ENCODE data around the gene FBXO31. TPM values are rescaled to one million over a fixed set of nuclear protein-coding genes. Genes with fewer than 3 reads are reported as not detected.
A peak's percentile ranks its signal among the peaks of the same experiment; 100 is the strongest.

FBXO31 gene
- total and polyA plus RNA-seq, 9 of the 15 experiments (the other 6 are each of a cell fraction or from before 2014, with no cell fraction given), result 0.18 to 33.3 (median 10.9) TPM

DNA sequence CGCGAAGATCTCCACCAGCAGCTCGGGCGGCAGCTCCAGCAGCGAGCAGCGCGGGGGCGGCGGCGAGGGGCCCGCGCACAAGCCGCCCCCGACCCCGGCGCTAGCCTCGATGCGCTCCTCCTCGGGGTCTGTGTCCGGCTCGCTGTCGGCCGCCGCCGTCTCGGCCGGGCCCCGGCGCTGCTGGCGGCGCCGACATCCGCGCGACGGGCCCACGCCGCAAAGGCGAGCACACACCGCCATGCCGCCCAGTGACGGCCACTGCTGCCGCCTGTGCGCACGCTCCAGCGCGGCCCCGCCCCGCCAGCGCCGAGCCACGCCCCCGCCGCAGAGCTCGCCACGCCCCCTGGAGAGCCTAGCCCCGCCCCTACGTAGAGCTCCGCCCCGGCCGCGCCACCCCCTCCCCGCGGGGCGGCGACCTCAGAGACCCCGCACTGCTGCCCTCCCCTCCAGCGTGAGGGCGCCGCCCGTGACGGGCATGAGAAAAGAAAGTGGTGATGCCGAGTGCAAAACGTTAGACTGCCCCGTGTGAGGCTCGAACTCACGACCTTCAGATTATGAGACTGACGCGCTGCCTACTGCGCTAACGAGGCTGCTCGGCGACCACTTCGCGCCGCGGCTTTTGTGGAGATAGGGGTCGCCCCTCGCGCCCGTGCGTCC lies at the start of gene FBXO31 (continued):
- TF ChIP-seq, protein P1, sequence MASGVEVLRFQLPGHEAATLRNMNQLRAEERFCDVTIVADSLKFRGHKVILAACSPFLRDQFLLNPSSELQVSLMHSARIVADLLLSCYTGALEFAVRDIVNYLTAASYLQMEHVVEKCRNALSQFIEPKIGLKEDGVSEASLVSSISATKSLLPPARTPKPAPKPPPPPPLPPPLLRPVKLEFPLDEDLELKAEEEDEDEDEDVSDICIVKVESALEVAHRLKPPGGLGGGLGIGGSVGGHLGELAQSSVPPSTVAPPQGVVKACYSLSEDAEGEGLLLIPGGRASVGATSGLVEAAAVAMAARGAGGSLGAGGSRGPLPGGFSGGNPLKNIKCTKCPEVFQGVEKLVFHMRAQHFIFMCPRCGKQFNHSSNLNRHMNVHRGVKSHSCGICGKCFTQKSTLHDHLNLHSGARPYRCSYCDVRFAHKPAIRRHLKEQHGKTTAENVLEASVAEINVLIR (CRISPR knock-in tag; IDR thresholded peaks at IDR 0.05), result no peak; the same call in 1 of the 2 replicates
- TF ChIP-seq ZNF764 (CRISPR knock-in tag; IDR thresholded peaks at IDR 0.05; ENCODE audit: low read depth) (0 out of 2 replicates have a peak, but pooled peaks have one; percentile 42), HNRNPLL (IDR thresholded peaks at IDR 0.05; ENCODE audit: low read depth, low read length, poor library complexity, severe bottlenecking) (peak; percentile 61), YY1 (IDR thresholded peaks at IDR 0.05; ENCODE audit: borderline replicate concordance in 1 of 3, control insufficient read depth in 1 of 3, extremely low read depth in 1 of 3, insufficient read depth in 3 of 3, insufficient read length in 1 of 3, insufficient replicate concordance in 2 of 3, low read depth in 1 of 3, low read length in 2 of 3) (peak; percentile 50 to 92 (median 85)), FOSL1 (tag; conservative IDR thresholded peaks at IDR 0.05) (0 out of 2 replicates have a peak, but pooled peaks have one; percentile 31), SIN3B (IDR thresholded peaks at IDR 0.05; ENCODE audit: low read depth) (peak; percentile 76), MAZ (CRISPR knock-in tag; conservative IDR thresholded peaks at IDR 0.05 in 1 of 2, IDR thresholded peaks at IDR 0.05 in 1 of 2) (peak; percentile 91 to 94), ZNF431 (CRISPR knock-in tag; IDR thresholded peaks at IDR 0.05) (0 out of 2 replicates have a peak, but pooled peaks have one; percentile 12), RBM17 (IDR thresholded peaks at IDR 0.05; ENCODE audit: borderline replicate concordance, low read depth, low read length) (no peak), SMARCA4 (IDR thresholded peaks at IDR 0.05) (no peak), PTBP1 (IDR thresholded peaks at IDR 0.05; ENCODE audit: low read depth, low read length) (0 out of 2 replicates have a peak, but pooled peaks have one; percentile 13), MTA3 (IDR thresholded peaks at IDR 0.05; ENCODE audit: borderline replicate concordance) (peak; percentile 66; the same call in 1 of the 2 replicates), BHLHE40 (IDR thresholded peaks at IDR 0.05; ENCODE audit: low read length) (peak; percentile 81), ZNF551 (CRISPR knock-in tag; IDR thresholded peaks at IDR 0.05) (no peak), SP2 (IDR thresholded peaks at IDR 0.05; ENCODE audit: extremely low read depth, low read depth, low read length, poor library complexity, severe bottlenecking) (no peak), TARDBP (IDR thresholded peaks at IDR 0.05) (no peak), FOS (IDR thresholded peaks at IDR 0.05; ENCODE audit: extremely low read depth, insufficient read length) (no peak)
- TF ChIP-seq, protein P2, sequence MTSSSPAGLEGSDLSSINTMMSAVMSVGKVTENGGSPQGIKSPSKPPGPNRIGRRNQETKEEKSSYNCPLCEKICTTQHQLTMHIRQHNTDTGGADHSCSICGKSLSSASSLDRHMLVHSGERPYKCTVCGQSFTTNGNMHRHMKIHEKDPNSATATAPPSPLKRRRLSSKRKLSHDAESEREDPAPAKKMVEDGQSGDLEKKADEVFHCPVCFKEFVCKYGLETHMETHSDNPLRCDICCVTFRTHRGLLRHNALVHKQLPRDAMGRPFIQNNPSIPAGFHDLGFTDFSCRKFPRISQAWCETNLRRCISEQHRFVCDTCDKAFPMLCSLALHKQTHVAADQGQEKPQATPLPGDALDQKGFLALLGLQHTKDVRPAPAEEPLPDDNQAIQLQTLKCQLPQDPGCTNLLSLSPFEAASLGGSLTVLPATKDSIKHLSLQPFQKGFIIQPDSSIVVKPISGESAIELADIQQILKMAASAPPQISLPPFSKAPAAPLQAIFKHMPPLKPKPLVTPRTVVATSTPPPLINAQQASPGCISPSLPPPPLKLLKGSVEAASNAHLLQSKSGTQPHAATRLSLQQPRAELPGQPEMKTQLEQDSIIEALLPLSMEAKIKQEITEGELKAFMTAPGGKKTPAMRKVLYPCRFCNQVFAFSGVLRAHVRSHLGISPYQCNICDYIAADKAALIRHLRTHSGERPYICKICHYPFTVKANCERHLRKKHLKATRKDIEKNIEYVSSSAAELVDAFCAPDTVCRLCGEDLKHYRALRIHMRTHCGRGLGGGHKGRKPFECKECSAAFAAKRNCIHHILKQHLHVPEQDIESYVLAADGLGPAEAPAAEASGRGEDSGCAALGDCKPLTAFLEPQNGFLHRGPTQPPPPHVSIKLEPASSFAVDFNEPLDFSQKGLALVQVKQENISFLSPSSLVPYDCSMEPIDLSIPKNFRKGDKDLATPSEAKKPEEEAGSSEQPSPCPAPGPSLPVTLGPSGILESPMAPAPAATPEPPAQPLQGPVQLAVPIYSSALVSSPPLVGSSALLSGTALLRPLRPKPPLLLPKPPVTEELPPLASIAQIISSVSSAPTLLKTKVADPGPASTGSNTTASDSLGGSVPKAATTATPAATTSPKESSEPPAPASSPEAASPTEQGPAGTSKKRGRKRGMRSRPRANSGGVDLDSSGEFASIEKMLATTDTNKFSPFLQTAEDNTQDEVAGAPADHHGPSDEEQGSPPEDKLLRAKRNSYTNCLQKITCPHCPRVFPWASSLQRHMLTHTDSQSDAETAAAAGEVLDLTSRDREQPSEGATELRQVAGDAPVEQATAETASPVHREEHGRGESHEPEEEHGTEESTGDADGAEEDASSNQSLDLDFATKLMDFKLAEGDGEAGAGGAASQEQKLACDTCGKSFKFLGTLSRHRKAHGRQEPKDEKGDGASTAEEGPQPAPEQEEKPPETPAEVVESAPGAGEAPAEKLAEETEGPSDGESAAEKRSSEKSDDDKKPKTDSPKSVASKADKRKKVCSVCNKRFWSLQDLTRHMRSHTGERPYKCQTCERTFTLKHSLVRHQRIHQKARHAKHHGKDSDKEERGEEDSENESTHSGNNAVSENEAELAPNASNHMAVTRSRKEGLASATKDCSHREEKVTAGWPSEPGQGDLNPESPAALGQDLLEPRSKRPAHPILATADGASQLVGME (CRISPR knock-in tag; IDR thresholded peaks at IDR 0.05), result no peak
- TF ChIP-seq, protein P3, sequence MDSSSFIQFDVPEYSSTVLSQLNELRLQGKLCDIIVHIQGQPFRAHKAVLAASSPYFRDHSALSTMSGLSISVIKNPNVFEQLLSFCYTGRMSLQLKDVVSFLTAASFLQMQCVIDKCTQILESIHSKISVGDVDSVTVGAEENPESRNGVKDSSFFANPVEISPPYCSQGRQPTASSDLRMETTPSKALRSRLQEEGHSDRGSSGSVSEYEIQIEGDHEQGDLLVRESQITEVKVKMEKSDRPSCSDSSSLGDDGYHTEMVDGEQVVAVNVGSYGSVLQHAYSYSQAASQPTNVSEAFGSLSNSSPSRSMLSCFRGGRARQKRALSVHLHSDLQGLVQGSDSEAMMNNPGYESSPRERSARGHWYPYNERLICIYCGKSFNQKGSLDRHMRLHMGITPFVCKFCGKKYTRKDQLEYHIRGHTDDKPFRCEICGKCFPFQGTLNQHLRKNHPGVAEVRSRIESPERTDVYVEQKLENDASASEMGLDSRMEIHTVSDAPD (CRISPR knock-in tag; IDR thresholded peaks at IDR 0.05), result no peak

All from K562 (cell line).